ENCODE results near the gene PCDH7. TPM values are rescaled to one million over a fixed set of nuclear protein-coding genes. Genes with fewer than 3 reads are reported as not detected.

The PCDH7 gene
- total RNA-seq, 1 experiment from 2014 or later = 16.8 TPM

GRCh38 chr4:30757357-30757756 lies 37.2 kb downstream of the PCDH7 start:
- Histone ChIP-seq H3K79me1 (ENCODE audit: insufficient read depth, low read depth, low read length, poor library complexity, severe bottlenecking) (no peaks in the 10 kb centered on the region), H4K20me1 (ENCODE audit: control insufficient read depth, insufficient read depth, insufficient read length) (no peaks in the 10 kb centered on the region), H3K4ac (ENCODE audit: low read depth, low read length) (no peak overlapping the region), H3K27ac (ENCODE audit: insufficient read length, low read depth, low read length) (no peak overlapping the region), H3K4me2 (ENCODE audit: insufficient read depth, insufficient read length, low read length) (no peak overlapping the region), H3K9me3 (ENCODE audit: control insufficient read depth, low read depth, low read length) (no peaks in the 10 kb centered on the region), H3K56ac (ENCODE audit: insufficient read length, low read depth, low read length) (no peak overlapping the region), H4K8ac (replicated peaks; ENCODE audit: insufficient read length, low read depth, low read length) (no peak overlapping the region), H2BK120ac (ENCODE audit: low read depth, low read length, poor library complexity, severe bottlenecking) (no peak overlapping the region), H4K5ac (ENCODE audit: insufficient read length, low read depth, low read length) (no peak overlapping the region), H2BK5ac (ENCODE audit: insufficient read length, low read length) (no peak overlapping the region), H3T11ph (ENCODE audit: low read length) (no peak overlapping the region), H2AFZ (ENCODE audit: low read length) (no peak overlapping the region), H4K91ac (ENCODE audit: insufficient read length, low read depth, low read length) (no peak overlapping the region), H2BK20ac (ENCODE audit: low read depth, low read length, poor library complexity, severe bottlenecking) (no peak overlapping the region), H3K27me3 (ENCODE audit: insufficient read depth, low read length) (no peaks in the 10 kb centered on the region), H2BK15ac (ENCODE audit: low read depth, low read length) (no peak overlapping the region), H2BK12ac (ENCODE audit: insufficient read length, low read depth, low read length) (no peak overlapping the region), H3K9ac (ENCODE audit: extremely low read depth, insufficient read length, low read length) (no peak overlapping the region), H3K4me1 (ENCODE audit: insufficient read depth, low read length) (no peaks in the 10 kb centered on the region), H3K23ac (ENCODE audit: insufficient read length, low read depth, low read length) (no peak overlapping the region), H3K18ac (ENCODE audit: insufficient read length, low read depth, low read length) (no peak overlapping the region), H3K79me2 (ENCODE audit: insufficient read depth, low read length) (no peaks in the 10 kb centered on the region), H2AK5ac (ENCODE audit: insufficient read length, low read length) (no peak overlapping the region), H3K23me2 (ENCODE audit: insufficient read length, low read depth, low read length, poor library complexity, severe bottlenecking) (no peaks in the 10 kb centered on the region), H3K14ac (ENCODE audit: insufficient read depth, low read length) (no peak overlapping the region)
- H3K9me3 Mint-ChIP-seq = no peaks in the 10 kb centered on the region
- 0 out of 7 replicates have a peak, but pooled peaks cover 0 to 11% (median 0%) of the 10 kb centered on the region in 3 experiments for H3K36me3 Mint-ChIP-seq (ENCODE audit: insufficient read depth in 1 of 3, low read depth in 3 of 3)
- no peak overlapping the region for H3K27ac Mint-ChIP-seq
- no peaks in the 10 kb centered on the region for H3K27me3 Mint-ChIP-seq (ENCODE audit: low read depth)
- no peak for DNase-seq
- TF ChIP-seq CTCF (conservative IDR thresholded peaks at IDR 0.05) = no peak
- no peak overlapping the region for H3K4me3 Mint-ChIP-seq
- H3K4me1 Mint-ChIP-seq = peaks cover 0 to 7% of the 10 kb centered on the region in 2 experiments; a peak in 1 of 4 replicates
- no CpG with 5 or more reads among the region's 6 CpGs for WGBS (ENCODE audit: extremely low coverage, insufficient read length, low lambda C conversion rate)

Data from H9 (cell line).